Upper lobe of left lung (tissue), 4 donors: ENCODE results near the gene PSMC3.

Experiments used
- EP300 ChIP-seq, 4 donors: sonication (generic); formaldehyde crosslinking; IDR thresholded peaks; one replicate each; pipeline ENCODE4 v1.5.1; 2017; ENCODE audit warnings: antibody characterized with exemption in 4 of 4, control low read depth in 2 of 4
- POLR2A ChIP-seq, 4 donors: fragments of 450-650 bp; IDR thresholded peaks; one replicate each; pipeline ENCODE4 v1.5.1; 2016 to 2017; ENCODE audit warnings: antibody characterized with exemption in 4 of 4, mild to moderate bottlenecking in 2 of 4
- POLR2AphosphoS5 ChIP-seq, 2 donors: sonication (generic); formaldehyde crosslinking; IDR thresholded peaks; one replicate each; pipeline ENCODE4 v1.5.1; 2017; ENCODE audit warnings: antibody characterized with exemption in 2 of 2
- TF ChIP-seq, protein P1 (sequence below), 6 experiments: fragments of 450-650 bp in 4 of 6; fragments of 200-600 bp in 2 of 6; sonication (generic) in 2 of 6; IDR thresholded peaks; one replicate each; pipeline ENCODE4 v1.5.1; 2016 to 2019; ENCODE audit warnings: antibody characterized with exemption in 6 of 6

DNA sequence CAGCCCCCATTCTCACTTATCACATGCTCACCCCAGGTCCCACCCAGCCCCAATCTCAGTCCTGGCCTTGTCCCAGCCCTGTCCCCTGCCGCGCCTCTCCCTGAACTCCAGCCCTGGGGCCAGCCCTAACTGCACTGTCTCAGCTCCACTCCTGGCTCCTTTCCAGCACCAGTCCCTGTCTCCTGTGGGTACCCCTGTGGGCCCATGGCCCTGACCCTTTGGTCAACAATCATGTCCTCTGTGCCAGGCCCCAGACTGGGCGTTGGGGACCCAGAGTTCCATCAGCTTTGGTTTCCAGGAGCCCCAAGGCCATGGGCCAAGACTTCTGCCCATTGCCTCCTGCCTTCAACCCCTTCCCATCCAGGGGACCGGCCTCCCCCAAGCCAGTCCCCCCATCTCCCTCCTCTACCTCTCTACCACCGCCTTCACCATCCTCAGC is 48.6 kb downstream of the PSMC3 start:
- TF ChIP-seq, protein P1, sequence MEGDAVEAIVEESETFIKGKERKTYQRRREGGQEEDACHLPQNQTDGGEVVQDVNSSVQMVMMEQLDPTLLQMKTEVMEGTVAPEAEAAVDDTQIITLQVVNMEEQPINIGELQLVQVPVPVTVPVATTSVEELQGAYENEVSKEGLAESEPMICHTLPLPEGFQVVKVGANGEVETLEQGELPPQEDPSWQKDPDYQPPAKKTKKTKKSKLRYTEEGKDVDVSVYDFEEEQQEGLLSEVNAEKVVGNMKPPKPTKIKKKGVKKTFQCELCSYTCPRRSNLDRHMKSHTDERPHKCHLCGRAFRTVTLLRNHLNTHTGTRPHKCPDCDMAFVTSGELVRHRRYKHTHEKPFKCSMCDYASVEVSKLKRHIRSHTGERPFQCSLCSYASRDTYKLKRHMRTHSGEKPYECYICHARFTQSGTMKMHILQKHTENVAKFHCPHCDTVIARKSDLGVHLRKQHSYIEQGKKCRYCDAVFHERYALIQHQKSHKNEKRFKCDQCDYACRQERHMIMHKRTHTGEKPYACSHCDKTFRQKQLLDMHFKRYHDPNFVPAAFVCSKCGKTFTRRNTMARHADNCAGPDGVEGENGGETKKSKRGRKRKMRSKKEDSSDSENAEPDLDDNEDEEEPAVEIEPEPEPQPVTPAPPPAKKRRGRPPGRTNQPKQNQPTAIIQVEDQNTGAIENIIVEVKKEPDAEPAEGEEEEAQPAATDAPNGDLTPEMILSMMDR (IDR thresholded peaks at IDR 0.05): no peak
- no peak for TF ChIP-seq POLR2A (IDR thresholded peaks at IDR 0.05)
- TF ChIP-seq POLR2AphosphoS5 (IDR thresholded peaks at IDR 0.05): no peak
- no peak for TF ChIP-seq EP300 (IDR thresholded peaks at IDR 0.05)
